ENCODE measurements around the gene SHISA6. TPM values are rescaled to one million over a fixed set of nuclear protein-coding genes. Genes with fewer than 3 reads are reported as not detected.

The SHISA6 gene
- total and polyA plus RNA-seq, 4 donors: not detected

DNA sequence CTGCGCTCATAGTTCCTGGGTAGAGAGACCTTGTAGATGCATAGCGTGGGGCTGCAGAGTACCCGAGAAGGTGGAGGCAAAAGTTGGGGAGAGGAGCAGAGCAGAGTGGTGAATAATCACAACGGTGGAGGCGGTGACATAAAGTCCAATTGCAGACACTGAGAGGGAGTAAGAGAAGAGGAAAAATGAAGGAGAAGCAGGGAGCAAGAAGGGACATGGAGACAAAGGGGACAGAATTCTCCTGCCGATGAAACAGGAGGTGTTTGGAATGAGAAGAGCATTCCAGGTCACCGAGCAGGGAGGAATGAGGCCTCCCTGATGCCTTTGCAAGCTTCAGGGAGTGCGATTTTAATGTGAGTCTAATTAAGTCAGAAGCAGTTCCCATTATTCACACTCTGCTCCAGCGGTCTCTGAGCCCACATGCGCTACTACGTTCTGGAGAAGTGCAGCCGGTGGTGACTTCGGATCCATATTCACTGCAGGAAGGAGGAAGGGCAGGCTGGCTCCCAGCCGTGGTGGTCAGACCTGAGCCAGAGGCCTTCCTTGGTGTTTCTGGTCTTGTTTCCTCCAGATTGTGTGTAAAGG lies 249.2 kb downstream of the SHISA6 start:
- WGBS: 81% methylated on average over 14 of the region's 14 CpGs
- no peaks in the 10 kb centered on the region for H3K4me1 ChIP-seq (ENCODE audit: control insufficient read depth in 4 of 4, insufficient read depth in 4 of 4, low read length in 3 of 4)
- H3K27ac ChIP-seq (ENCODE audit: low read depth in 1 of 2, low read length in 2 of 2): no peak overlapping the region
- TF ChIP-seq NR2F2 (IDR thresholded peaks at IDR 0.05) (no peak), YY1 (IDR thresholded peaks at IDR 0.05) (no peak), RAD21 (IDR thresholded peaks at IDR 0.05) (no peak), EGR1 (IDR thresholded peaks at IDR 0.05; ENCODE audit: low read depth in 2 of 2) (no peak), RXRA (IDR thresholded peaks at IDR 0.05) (no peak)
- TF ChIP-seq, protein P1, sequence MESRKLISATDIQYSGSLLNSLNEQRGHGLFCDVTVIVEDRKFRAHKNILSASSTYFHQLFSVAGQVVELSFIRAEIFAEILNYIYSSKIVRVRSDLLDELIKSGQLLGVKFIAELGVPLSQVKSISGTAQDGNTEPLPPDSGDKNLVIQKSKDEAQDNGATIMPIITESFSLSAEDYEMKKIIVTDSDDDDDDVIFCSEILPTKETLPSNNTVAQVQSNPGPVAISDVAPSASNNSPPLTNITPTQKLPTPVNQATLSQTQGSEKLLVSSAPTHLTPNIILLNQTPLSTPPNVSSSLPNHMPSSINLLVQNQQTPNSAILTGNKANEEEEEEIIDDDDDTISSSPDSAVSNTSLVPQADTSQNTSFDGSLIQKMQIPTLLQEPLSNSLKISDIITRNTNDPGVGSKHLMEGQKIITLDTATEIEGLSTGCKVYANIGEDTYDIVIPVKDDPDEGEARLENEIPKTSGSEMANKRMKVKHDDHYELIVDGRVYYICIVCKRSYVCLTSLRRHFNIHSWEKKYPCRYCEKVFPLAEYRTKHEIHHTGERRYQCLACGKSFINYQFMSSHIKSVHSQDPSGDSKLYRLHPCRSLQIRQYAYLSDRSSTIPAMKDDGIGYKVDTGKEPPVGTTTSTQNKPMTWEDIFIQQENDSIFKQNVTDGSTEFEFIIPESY (IDR thresholded peaks at IDR 0.05): no peak
- TF ChIP-seq, protein P2, sequence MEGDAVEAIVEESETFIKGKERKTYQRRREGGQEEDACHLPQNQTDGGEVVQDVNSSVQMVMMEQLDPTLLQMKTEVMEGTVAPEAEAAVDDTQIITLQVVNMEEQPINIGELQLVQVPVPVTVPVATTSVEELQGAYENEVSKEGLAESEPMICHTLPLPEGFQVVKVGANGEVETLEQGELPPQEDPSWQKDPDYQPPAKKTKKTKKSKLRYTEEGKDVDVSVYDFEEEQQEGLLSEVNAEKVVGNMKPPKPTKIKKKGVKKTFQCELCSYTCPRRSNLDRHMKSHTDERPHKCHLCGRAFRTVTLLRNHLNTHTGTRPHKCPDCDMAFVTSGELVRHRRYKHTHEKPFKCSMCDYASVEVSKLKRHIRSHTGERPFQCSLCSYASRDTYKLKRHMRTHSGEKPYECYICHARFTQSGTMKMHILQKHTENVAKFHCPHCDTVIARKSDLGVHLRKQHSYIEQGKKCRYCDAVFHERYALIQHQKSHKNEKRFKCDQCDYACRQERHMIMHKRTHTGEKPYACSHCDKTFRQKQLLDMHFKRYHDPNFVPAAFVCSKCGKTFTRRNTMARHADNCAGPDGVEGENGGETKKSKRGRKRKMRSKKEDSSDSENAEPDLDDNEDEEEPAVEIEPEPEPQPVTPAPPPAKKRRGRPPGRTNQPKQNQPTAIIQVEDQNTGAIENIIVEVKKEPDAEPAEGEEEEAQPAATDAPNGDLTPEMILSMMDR (IDR thresholded peaks at IDR 0.05; ENCODE audit: low read depth, low read length, missing input control): no peak
- TF ChIP-seq, protein P3, sequence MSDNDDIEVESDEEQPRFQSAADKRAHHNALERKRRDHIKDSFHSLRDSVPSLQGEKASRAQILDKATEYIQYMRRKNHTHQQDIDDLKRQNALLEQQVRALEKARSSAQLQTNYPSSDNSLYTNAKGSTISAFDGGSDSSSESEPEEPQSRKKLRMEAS (IDR thresholded peaks at IDR 0.05): no peak
- TF ChIP-seq, protein P4, sequence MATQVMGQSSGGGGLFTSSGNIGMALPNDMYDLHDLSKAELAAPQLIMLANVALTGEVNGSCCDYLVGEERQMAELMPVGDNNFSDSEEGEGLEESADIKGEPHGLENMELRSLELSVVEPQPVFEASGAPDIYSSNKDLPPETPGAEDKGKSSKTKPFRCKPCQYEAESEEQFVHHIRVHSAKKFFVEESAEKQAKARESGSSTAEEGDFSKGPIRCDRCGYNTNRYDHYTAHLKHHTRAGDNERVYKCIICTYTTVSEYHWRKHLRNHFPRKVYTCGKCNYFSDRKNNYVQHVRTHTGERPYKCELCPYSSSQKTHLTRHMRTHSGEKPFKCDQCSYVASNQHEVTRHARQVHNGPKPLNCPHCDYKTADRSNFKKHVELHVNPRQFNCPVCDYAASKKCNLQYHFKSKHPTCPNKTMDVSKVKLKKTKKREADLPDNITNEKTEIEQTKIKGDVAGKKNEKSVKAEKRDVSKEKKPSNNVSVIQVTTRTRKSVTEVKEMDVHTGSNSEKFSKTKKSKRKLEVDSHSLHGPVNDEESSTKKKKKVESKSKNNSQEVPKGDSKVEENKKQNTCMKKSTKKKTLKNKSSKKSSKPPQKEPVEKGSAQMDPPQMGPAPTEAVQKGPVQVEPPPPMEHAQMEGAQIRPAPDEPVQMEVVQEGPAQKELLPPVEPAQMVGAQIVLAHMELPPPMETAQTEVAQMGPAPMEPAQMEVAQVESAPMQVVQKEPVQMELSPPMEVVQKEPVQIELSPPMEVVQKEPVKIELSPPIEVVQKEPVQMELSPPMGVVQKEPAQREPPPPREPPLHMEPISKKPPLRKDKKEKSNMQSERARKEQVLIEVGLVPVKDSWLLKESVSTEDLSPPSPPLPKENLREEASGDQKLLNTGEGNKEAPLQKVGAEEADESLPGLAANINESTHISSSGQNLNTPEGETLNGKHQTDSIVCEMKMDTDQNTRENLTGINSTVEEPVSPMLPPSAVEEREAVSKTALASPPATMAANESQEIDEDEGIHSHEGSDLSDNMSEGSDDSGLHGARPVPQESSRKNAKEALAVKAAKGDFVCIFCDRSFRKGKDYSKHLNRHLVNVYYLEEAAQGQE (IDR thresholded peaks at IDR 0.05): no peak
- TF ChIP-seq, protein P5, sequence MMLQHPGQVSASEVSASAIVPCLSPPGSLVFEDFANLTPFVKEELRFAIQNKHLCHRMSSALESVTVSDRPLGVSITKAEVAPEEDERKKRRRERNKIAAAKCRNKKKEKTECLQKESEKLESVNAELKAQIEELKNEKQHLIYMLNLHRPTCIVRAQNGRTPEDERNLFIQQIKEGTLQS (IDR thresholded peaks at IDR 0.05): no peak
- no peak overlapping the region for H3K9ac ChIP-seq (ENCODE audit: low read depth in 1 of 2, low read length in 2 of 2)
- no peaks in the 10 kb centered on the region for H3K36me3 ChIP-seq (ENCODE audit: control insufficient read depth in 4 of 4, insufficient read depth in 3 of 4, low read depth in 1 of 4, low read length in 3 of 4)
- H3K9me3 ChIP-seq (ENCODE audit: control insufficient read depth in 4 of 4, low read length in 3 of 4): no peaks in the 10 kb centered on the region
- peaks cover 0 to 9% (median under 1%) of the 10 kb centered on the region in 4 donors for H3K27me3 ChIP-seq (ENCODE audit: control insufficient read depth in 4 of 4, insufficient read depth in 4 of 4, low read length in 3 of 4)
- no peak overlapping the region for H3K4me3 ChIP-seq (ENCODE audit: low read depth in 1 of 3, low read length in 3 of 3)
- DNase-seq (ENCODE audit: low spot score): no peak

DNA sequence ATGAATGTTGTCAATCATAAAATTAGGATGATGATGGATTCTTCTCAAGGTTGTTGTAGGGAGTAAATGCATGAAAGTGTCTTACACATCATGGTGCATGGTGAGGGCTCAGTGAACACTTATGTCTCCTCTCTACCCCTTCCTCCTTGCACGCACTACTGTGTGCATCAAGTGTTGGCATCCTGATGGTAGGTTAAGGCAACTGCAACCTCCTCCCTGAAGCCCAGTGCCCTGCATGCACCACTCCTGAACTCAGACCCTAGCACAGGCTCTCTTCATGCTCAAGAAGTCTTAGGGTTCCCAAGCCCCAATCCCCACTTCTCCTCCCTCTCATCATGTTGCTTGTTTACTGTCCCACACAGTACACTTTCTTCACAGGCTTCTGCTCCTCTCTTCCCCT lies 251.5 kb downstream of the SHISA6 start:
- Histone ChIP-seq H3K27ac (ENCODE audit: low read depth in 1 of 2, low read length in 2 of 2) (no peak overlapping the region), H3K36me3 (ENCODE audit: control insufficient read depth in 4 of 4, insufficient read depth in 3 of 4, low read depth in 1 of 4, low read length in 3 of 4) (no peaks in the 10 kb centered on the region), H3K4me1 (ENCODE audit: control insufficient read depth in 4 of 4, insufficient read depth in 4 of 4, low read length in 3 of 4) (no peaks in the 10 kb centered on the region), H3K27me3 (ENCODE audit: control insufficient read depth in 4 of 4, insufficient read depth in 4 of 4, low read length in 3 of 4) (peaks cover 0 to 5% (median 0%) of the 10 kb centered on the region in 4 donors), H3K9me3 (ENCODE audit: control insufficient read depth in 4 of 4, low read length in 3 of 4) (no peaks in the 10 kb centered on the region), H3K9ac (ENCODE audit: low read depth in 1 of 2, low read length in 2 of 2) (no peak overlapping the region), H3K4me3 (ENCODE audit: low read depth in 1 of 3, low read length in 3 of 3) (no peak overlapping the region)
- no peak for TF ChIP-seq HNF4G (IDR thresholded peaks at IDR 0.05)
- no peak for TF ChIP-seq EGR1 (IDR thresholded peaks at IDR 0.05; ENCODE audit: low read depth in 2 of 2)
- no peak for TF ChIP-seq JUND (IDR thresholded peaks at IDR 0.05)
- no peak for TF ChIP-seq TAF1 (conservative IDR thresholded peaks at IDR 0.05)
- TF ChIP-seq, protein P4 (IDR thresholded peaks at IDR 0.05): no peak
- TF ChIP-seq, protein P1 (IDR thresholded peaks at IDR 0.05): no peak
- WGBS: 95% methylated on average over 1 of the region's 1 CpG
- DNase-seq (ENCODE audit: low spot score): no peak

Measured in liver (tissue), 9 donors.